H1 (cell line): ENCODE measurements around the gene OMG. TPM values are rescaled to one million over a fixed set of nuclear protein-coding genes. Genes with fewer than 3 reads are reported as not detected.

ENCODE experiments used
- CTCF ChIA-PET: fragments of 300-600 bp; sonication (Branson Sonifier 250); formaldehyde crosslinking; loops from one replicate; lab custom pipeline; 2021; ENCODE audit not compliant: partially characterized antibody; lab: Charles Lee
- POLR2A ChIA-PET: fragments of 300-600 bp; sonication (Branson Sonifier 250); formaldehyde crosslinking; loops from one replicate; lab custom pipeline; 2021; ENCODE audit warnings: inconsistent platforms; ENCODE audit not compliant: partially characterized antibody; lab: Charles Lee
- DNase-seq, 2 experiments: peaks; one replicate each; pipeline versions ENCODE4 v3.0.0 to v3.0.0-alpha.2; 2010 to 2022; ENCODE audit warnings: low spot score in 2 of 2, low read depth in 1 of 2, mixed read lengths in 1 of 2
- FAIRE-seq: peaks from 2 replicates; lab custom pipeline; 2011; peaks lifted over from hg19 to GRCh38; lab: Jason Lieb, UNC
- H2AFZ ChIP-seq: 2 replicates; pipeline ENCODE4 v1.8.1; 2012; ENCODE audit warnings: low read length, inconsistent platforms
- H2AK5ac ChIP-seq: 2 replicates; pipeline ENCODE4 v1.6.1; 2013; ENCODE audit warnings: low read depth, low read length
- H2BK120ac ChIP-seq: replicated peaks from 2 replicates; pipeline ENCODE3; 2013; ENCODE audit warnings: low read depth, low read length, inconsistent platforms
- H2BK12ac ChIP-seq: 2 replicates; pipeline ENCODE4 v1.6.1; 2013; ENCODE audit warnings: low read depth, low read length
- H2BK15ac ChIP-seq: 2 replicates; pipeline ENCODE4 v1.6.1; 2013; ENCODE audit warnings: low read length
- H2BK20ac ChIP-seq: 2 replicates; pipeline ENCODE4 v1.6.1; 2013; ENCODE audit warnings: low read length
- H2BK5ac ChIP-seq: 2 replicates; pipeline ENCODE4 v1.6.1; 2013; ENCODE audit warnings: low read depth, low read length
- H3K14ac ChIP-seq: 2 replicates; pipeline ENCODE4 v1.6.1; 2013; ENCODE audit warnings: inconsistent platforms; ENCODE audit not compliant: insufficient read length
- H3K18ac ChIP-seq: 2 replicates; pipeline ENCODE4 v1.6.1; 2013; ENCODE audit warnings: low read length; ENCODE audit errors: extremely low read depth
- H3K23ac ChIP-seq: 2 replicates; pipeline ENCODE4 v1.6.1; 2013; ENCODE audit warnings: inconsistent platforms; ENCODE audit not compliant: insufficient read length
- H3K23me2 ChIP-seq: 2 replicates; pipeline ENCODE4 v1.6.1; 2013; ENCODE audit warnings: low read depth, low read length
- H3K27ac ChIP-seq: 2 replicates; pipeline ENCODE4 v1.6.1; 2011; ENCODE audit warnings: low read depth, low read length, inconsistent platforms
- H3K27me3 ChIP-seq, 4 experiments: replicated peaks in 1 of 4; 1 replicate in 1 of 4; 2 replicates in 3 of 4; pipeline versions ENCODE4 v1.6.1 to v1.8.1; 2011 to 2013; ENCODE audit warnings: low read length in 3 of 4, mild to moderate bottlenecking in 3 of 4, inconsistent platforms in 2 of 4, mixed read lengths in 2 of 4, moderate library complexity in 1 of 4; ENCODE audit not compliant: control insufficient read depth in 3 of 4, insufficient read depth in 3 of 4; ENCODE audit errors: extremely low read depth in 1 of 4
- H3K36me3 ChIP-seq, 4 experiments: 2 replicates each; pipeline versions ENCODE4 v1.6.1 to v1.8.1; 2011 to 2013; ENCODE audit warnings: mild to moderate bottlenecking in 4 of 4, low read length in 3 of 4, moderate library complexity in 2 of 4, control low read depth in 1 of 4, inconsistent platforms in 1 of 4; ENCODE audit not compliant: insufficient read depth in 4 of 4, control insufficient read depth in 2 of 4
- H3K4ac ChIP-seq: replicated peaks from 2 replicates; pipeline ENCODE3; 2013; ENCODE audit warnings: low read length, low read depth, mixed read lengths, inconsistent platforms; ENCODE audit not compliant: insufficient read length
- H3K4me1 ChIP-seq, 4 experiments: replicated peaks in 1 of 4; 1 replicate in 1 of 4; 2 replicates in 3 of 4; pipeline versions ENCODE4 v1.6.1 to v1.8.1; 2011 to 2013; ENCODE audit warnings: low read length in 3 of 4, inconsistent platforms in 2 of 4, mixed read lengths in 1 of 4; ENCODE audit not compliant: insufficient read depth in 4 of 4, control insufficient read depth in 3 of 4
- H3K4me2 ChIP-seq, 2 experiments: 2 replicates each; pipeline versions ENCODE4 v1.6.1 to v1.8.1; 2011 to 2013; ENCODE audit warnings: low read depth in 2 of 2, low read length in 2 of 2, control low read depth in 1 of 2, inconsistent platforms in 1 of 2, mild to moderate bottlenecking in 1 of 2; ENCODE audit not compliant: insufficient read depth in 1 of 2
- H3K4me3 ChIP-seq, 4 experiments: fragments of 200-600, 300-600 bp in 1 of 4; sonication (generic), shearing (Covaris generic), sonication (Bioruptor Twin) in 1 of 4; 2 replicates each; pipeline versions ENCODE4 v1.5.1 to v1.8.1; 2011 to 2016; ENCODE audit warnings: low read length in 4 of 4, low read depth in 3 of 4, control low read depth in 2 of 4, inconsistent platforms in 2 of 4, mild to moderate bottlenecking in 2 of 4, mixed read lengths in 1 of 4, moderate library complexity in 1 of 4; ENCODE audit not compliant: insufficient read depth in 2 of 4; ENCODE audit errors: extremely low read depth in 1 of 4
- H3K56ac ChIP-seq: replicated peaks from 2 replicates; pipeline ENCODE3; 2013; ENCODE audit warnings: low read depth, mild to moderate bottlenecking, mixed read lengths, low read length, inconsistent platforms; ENCODE audit not compliant: insufficient read length
- H3K79me1 ChIP-seq: 2 replicates; pipeline ENCODE4 v1.6.1; 2013; ENCODE audit warnings: low read depth, low read length, control low read depth
- H3K79me2 ChIP-seq, 2 experiments: 2 replicates each; pipeline versions ENCODE4 v1.6.1 to v1.8.1; 2012 to 2013; ENCODE audit warnings: low read length in 2 of 2, mild to moderate bottlenecking in 2 of 2, inconsistent platforms in 1 of 2; ENCODE audit not compliant: insufficient read depth in 2 of 2, control insufficient read depth in 1 of 2
- H3K9ac ChIP-seq, 4 experiments: replicated peaks in 1 of 4; 1 replicate in 1 of 4; 2 replicates in 3 of 4; pipeline versions ENCODE4 v1.6.1 to v1.8.1; 2011 to 2013; ENCODE audit warnings: low read depth in 3 of 4, low read length in 3 of 4, control low read depth in 2 of 4, mild to moderate bottlenecking in 2 of 4, moderate library complexity in 2 of 4, inconsistent platforms in 1 of 4; ENCODE audit errors: extremely low read depth in 1 of 4
- H3K9me3 ChIP-seq, 2 experiments: 2 replicates each; pipeline versions ENCODE4 v1.6.1 to v1.8.1; 2012 to 2013; ENCODE audit warnings: mild to moderate bottlenecking in 2 of 2, moderate library complexity in 2 of 2, control low read depth in 1 of 2, inconsistent platforms in 1 of 2, low read depth in 1 of 2, low read length in 1 of 2, mixed read lengths in 1 of 2; ENCODE audit not compliant: insufficient read depth in 2 of 2
- H4K20me1 ChIP-seq, 2 experiments: replicated peaks in 1 of 2; 2 replicates each; pipeline versions ENCODE3 to v1.8.1; 2011 to 2013; ENCODE audit warnings: inconsistent platforms in 2 of 2, low read length in 2 of 2, mild to moderate bottlenecking in 1 of 2; ENCODE audit not compliant: insufficient read depth in 2 of 2, control insufficient read depth in 1 of 2
- H4K5ac ChIP-seq: 2 replicates; pipeline ENCODE4 v1.6.1; 2013; ENCODE audit warnings: low read length, low read depth, mixed read lengths, inconsistent platforms; ENCODE audit not compliant: insufficient read length
- H4K8ac ChIP-seq: 2 replicates; pipeline ENCODE4 v1.8.0; 2013; ENCODE audit warnings: mild to moderate bottlenecking, moderate library complexity, low read length, inconsistent platforms; ENCODE audit not compliant: insufficient read depth; ENCODE audit errors: extremely low read depth
- H4K91ac ChIP-seq: replicated peaks from 2 replicates; pipeline ENCODE3; 2013; ENCODE audit warnings: low read length, mixed read lengths, inconsistent platforms; ENCODE audit not compliant: insufficient read length
- CEBPB ChIP-seq: IDR thresholded peaks from 2 replicates; pipeline ENCODE4 v1.6.1; 2012; ENCODE audit warnings: low read depth, low read length
- EZH2 ChIP-seq: fragments of 200-600 bp; sonication (generic); IDR thresholded peaks from 2 replicates; pipeline ENCODE4 v1.7.1; 2012; ENCODE audit warnings: low read depth, mild to moderate bottlenecking, moderate library complexity, low read length, inconsistent platforms; ENCODE audit not compliant: severe bottlenecking
- WGBS, 2 experiments: shearing (Covaris generic) in 1 of 2; methylation state at CpG; one replicate each; pipeline versions ENCODE4 v1.1.6 to v1.1.7; 2013 to 2015; ENCODE audit warnings: low lambda C conversion rate in 2 of 2, mixed read lengths in 2 of 2, inconsistent platforms in 1 of 2, low coverage in 1 of 2, missing lambda C conversion rate in 1 of 2; ENCODE audit not compliant: insufficient replicate concordance in 2 of 2, insufficient coverage in 1 of 2, insufficient read length in 1 of 2; ENCODE audit errors: extremely low coverage in 1 of 2, missing lambda C conversion rate in 1 of 2; 5-methylcytosine and 5-hydroxymethylcytosine counted together
- polyA plus RNA-seq, 7 experiments: library from polyadenylated mRNA; depleted of rRNA in 3 of 7; stranded (reverse) in 5 of 7; unstranded in 2 of 7; fragments of >200 nt in 5 of 7; fragments of 200-250 nt in 2 of 7; gene quantifications; 1 replicate in 5 of 7; 2 replicates in 1 of 7; 4 replicates in 1 of 7; pipeline versions ENCODE4 v1.2.1 to v1.2.3, GENCODE V29; 2011 to 2013; ENCODE audit warnings: missing spikeins in 2 of 7, mixed read lengths in 2 of 7
- total RNA-seq: library from RNA; stranded (reverse); fragmentation: NEBNext Ultra II Directional; extraction: Animal tissue kit (Norgen Biotek cat#: 25700); gene quantifications from 2 replicates; pipeline ENCODE4 v1.2.1, GENCODE V29; 2021
- TF ChIP-seq, protein P1 (sequence below): IDR thresholded peaks from 2 replicates; pipeline ENCODE4 v1.6.1; 2011; ENCODE audit warnings: low read depth, mild to moderate bottlenecking, low read length; ENCODE audit not compliant: insufficient read depth
- TF ChIP-seq, protein P2 (sequence below), 3 experiments: IDR thresholded peaks; 1 replicate in 2 of 3; 2 replicates in 1 of 3; pipeline versions ENCODE4 v1.5.1 to v1.6.1; 2011; ENCODE audit warnings: low read length in 3 of 3, mild to moderate bottlenecking in 3 of 3, inconsistent platforms in 2 of 3, low read depth in 1 of 3, moderate library complexity in 1 of 3; ENCODE audit not compliant: insufficient read depth in 1 of 3; ENCODE audit errors: control extremely low read depth in 1 of 3

OMG gene
- total and polyA plus RNA-seq, 2 of the 8 experiments (the other 6 are each of a cell fraction or from before 2014, with no cell fraction given): not detected

DNA sequence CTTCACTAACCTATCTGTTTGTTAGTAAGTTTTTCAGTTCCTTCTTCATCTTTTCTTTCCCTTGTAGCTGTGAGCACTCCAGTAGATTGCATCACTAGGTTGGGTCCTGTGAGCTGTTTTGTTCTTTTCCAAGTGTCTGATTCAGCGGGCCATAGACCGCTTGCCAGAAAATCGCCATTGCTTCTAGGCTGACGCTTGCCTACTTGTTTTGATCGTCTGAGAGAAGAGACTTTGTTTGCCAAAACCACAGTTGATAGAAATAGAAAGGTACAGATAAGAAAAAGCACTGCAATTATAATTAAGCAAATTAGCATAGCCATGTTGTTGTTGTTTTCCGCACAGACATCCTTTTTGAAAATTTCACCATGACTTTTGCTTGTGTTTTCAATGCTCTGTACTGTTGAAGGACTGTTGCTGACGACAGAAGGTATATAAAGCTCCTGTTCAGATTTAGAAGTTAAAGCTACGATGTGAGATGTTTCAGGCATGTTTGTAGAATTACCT, 21.3 kb upstream of the OMG start:
- no peak overlapping the region for H3K23ac ChIP-seq
- no peak overlapping the region for H4K8ac ChIP-seq
- H3K14ac ChIP-seq: no peak overlapping the region
- H3K4ac ChIP-seq: no peak overlapping the region
- H3K9ac ChIP-seq: no peak overlapping the region
- H3K79me1 ChIP-seq: no peaks in the 10 kb centered on the region
- CTCF ChIA-PET: interaction anchor here (0.9 to 1.2 kb wide), 2 partner anchors 52 to 241 kb away, joined by 3 read pairs; no protein-coding TSS in a partner anchor
- no peak overlapping the region for H2BK5ac ChIP-seq
- H2BK15ac ChIP-seq: no peak overlapping the region
- no peak overlapping the region for H2BK20ac ChIP-seq
- DNase-seq (no peak), FAIRE-seq (peak; percentile 50)
- no peaks in the 10 kb centered on the region for H3K79me2 ChIP-seq
- H3K23me2 ChIP-seq: no peaks in the 10 kb centered on the region
- POLR2A ChIA-PET: no interaction called here
- H2AK5ac ChIP-seq: no peak overlapping the region
- no peak overlapping the region for H2AFZ ChIP-seq
- no peak overlapping the region for H3K56ac ChIP-seq
- no peak overlapping the region for H2BK120ac ChIP-seq
- no peaks in the 10 kb centered on the region for H3K36me3 ChIP-seq
- no peak overlapping the region for H3K27ac ChIP-seq
- H3K4me3 ChIP-seq: no peak overlapping the region
- H4K20me1 ChIP-seq: no peaks in the 10 kb centered on the region
- no peak overlapping the region for H3K18ac ChIP-seq
- H3K4me1 ChIP-seq: 0 out of 7 replicates have a peak, but pooled peaks cover 0 to 4% (median 0%) of the 10 kb centered on the region in 4 experiments
- H3K4me2 ChIP-seq: no peak overlapping the region
- 82% methylated on average over 8 of the region's 8 CpGs; no CpG with 5 or more reads in 1 of the 2 experiments for WGBS, 2 experiments
- H3K9me3 ChIP-seq: no peaks in the 10 kb centered on the region
- H4K5ac ChIP-seq: no peak overlapping the region
- no peaks in the 10 kb centered on the region for H3K27me3 ChIP-seq
- TF ChIP-seq, protein P1, sequence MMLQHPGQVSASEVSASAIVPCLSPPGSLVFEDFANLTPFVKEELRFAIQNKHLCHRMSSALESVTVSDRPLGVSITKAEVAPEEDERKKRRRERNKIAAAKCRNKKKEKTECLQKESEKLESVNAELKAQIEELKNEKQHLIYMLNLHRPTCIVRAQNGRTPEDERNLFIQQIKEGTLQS: peak; percentile 64; the same call in 1 of the 2 replicates
- TF ChIP-seq EZH2: no peak
- TF ChIP-seq CEBPB: peak; percentile 84
- TF ChIP-seq, protein P2, sequence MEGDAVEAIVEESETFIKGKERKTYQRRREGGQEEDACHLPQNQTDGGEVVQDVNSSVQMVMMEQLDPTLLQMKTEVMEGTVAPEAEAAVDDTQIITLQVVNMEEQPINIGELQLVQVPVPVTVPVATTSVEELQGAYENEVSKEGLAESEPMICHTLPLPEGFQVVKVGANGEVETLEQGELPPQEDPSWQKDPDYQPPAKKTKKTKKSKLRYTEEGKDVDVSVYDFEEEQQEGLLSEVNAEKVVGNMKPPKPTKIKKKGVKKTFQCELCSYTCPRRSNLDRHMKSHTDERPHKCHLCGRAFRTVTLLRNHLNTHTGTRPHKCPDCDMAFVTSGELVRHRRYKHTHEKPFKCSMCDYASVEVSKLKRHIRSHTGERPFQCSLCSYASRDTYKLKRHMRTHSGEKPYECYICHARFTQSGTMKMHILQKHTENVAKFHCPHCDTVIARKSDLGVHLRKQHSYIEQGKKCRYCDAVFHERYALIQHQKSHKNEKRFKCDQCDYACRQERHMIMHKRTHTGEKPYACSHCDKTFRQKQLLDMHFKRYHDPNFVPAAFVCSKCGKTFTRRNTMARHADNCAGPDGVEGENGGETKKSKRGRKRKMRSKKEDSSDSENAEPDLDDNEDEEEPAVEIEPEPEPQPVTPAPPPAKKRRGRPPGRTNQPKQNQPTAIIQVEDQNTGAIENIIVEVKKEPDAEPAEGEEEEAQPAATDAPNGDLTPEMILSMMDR (IDR thresholded peaks at IDR 0.05; ENCODE audit: control extremely low read depth in 1 of 3, insufficient read depth in 1 of 3, low read depth in 1 of 3, low read length in 3 of 3): no peak
- no peak overlapping the region for H2BK12ac ChIP-seq
- no peak overlapping the region for H4K91ac ChIP-seq
